GM21619 (cell line): ENCODE results near the gene SLC26A3.
"Not testable (repeated sequence)": the region's sequence is repeated elsewhere in the genome, so short reads cannot be mapped to it uniquely, and the experiment has no call there.

ENCODE experiments used
- ATAC-seq: cut with Tn5 transposase; IDR thresholded peaks from one replicate; pipeline ENCODE4 v1.9.1; 2021; ENCODE audit not compliant: unreplicated experiment

SLC26A3 gene

DNA sequence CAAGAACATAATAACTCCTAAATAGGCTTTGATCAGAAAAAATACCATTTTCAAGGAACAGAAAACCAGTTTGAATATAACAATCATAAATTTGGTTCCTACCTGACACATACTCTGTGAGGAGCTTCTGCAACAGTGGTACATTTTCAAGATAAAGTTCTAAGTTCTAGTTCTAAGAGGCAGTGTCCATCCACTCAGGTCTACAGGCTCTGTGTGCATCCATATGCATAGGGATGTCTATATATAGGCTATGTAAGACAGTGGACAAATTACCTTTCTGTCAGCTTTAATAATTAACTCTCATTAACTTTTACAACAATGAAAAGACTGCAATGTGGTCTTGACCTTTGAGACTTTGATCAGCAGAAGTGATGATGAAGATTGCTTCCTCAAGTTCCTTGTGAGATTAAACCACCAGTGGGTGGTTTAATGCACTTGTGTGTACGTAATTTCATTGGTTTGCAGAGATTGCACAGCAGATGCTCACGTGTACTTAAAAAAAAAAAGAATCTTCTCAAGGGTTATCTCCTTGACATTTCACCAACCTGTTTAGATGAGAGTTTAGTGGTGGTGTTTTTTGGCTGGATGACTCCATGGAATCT, at the start of gene SLC26A3:
SLC26A3 (minus strand) TSS at position 215 of the 602 bp plus-strand sequence. CDS start 8,714 bp downstream, outside the sequence.
- ATAC-seq: no peak

- no peak for ATAC-seq
Measured at GRCh38 chr7:107850643-107851042, 47.6 kb upstream of the SLC26A3 start.

- ATAC-seq: no peak
Measured at GRCh38 chr7:107850216-107850615, 47.2 kb upstream of the SLC26A3 start.

DNA sequence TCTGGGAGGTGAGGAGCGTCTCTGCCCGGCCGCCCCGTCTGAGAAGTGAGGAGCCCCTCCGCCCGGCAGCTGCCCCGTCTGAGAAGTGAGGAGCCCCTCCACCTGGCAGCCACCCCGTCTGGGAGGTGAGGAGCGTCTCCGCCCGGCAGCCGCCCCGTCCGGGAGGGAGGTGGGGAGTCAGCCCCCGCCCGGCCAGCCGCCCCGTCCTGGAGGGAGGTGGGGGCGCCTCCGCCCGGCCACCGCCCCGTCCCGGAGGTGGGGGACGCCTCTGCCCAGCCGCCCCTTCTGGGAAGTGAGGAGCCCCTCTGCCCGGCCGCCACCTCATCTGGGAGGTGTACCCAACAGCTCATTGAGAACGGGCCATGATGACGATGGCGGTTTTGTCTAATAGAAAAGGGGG, 45.2 kb upstream of the SLC26A3 start:
- ATAC-seq: not testable (repeated sequence)

DNA sequence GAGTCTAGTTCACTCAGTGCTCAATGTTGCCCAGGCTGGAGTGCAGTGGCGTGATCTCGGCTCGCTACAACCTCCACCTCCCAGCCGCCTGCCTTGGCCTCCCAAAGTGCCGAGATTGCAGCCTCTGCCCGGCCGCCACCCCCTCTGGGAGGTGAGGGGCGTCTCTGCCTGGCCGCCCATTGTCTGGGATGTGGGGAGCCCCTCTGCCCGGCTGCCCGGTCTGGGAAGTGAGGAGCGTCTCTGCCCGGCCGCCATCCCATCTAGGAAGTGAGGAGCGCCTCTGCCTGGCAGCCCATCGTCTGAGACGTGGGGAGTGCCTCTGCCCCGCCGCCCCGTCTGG, 44.8 kb upstream of the SLC26A3 start:
- ATAC-seq: not testable (repeated sequence)

DNA sequence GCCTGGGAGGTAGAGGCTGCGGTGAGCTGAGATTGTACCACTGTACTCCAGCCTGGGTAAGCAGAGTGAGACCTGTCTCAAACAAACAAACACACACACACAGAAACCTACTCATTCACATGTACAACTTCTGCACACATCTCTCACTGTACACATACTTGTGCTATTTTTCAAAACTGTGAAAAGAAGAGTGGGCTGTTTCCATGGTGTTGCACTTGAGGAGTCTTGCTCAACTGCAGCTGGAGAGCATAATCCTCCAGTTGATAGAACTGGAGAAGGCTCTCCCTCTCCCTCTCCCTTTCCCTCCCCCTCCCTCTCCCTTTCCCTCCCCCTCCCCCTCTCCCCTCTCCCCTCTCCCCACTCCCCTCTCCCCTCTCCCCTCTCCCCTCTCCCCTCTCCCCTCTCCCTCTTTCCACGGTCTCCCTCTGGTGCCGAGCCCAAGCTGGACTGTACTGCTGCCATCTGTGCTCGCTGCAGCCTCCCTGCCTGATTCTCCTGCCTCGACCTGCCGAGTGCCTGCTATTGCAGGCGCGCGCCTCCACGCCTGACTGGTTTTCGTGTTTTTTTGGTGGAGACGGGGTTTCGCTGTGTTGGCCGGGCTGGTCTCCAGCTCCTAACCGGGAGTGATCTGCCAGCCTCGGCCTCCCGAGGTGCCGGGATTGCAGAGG, 44.3 kb upstream of the SLC26A3 start:
- ATAC-seq: no peak

- no peak for ATAC-seq
Measured at GRCh38 chr7:107846324-107846723, 43.3 kb upstream of the SLC26A3 start.

DNA sequence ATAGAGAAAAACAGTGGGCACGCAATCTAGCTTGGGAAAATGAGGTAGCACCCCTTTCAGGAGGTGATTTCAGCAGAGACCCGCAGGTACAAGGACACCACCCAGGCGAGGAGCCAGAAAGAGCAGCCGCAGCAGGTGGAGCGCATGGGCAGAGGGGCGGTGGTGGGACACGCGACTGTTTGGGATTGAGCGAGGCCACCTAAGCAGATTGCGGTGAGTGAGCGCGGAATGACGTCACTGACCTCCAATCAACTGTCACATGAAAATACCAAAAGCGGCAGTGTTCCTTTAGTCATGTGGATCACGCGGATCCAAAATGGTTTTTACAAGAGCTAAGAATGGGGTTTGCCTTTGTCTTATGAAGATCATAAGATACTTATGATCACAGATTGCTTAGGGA, 40.2 kb upstream of the SLC26A3 start:
- ATAC-seq: no peak

- ATAC-seq: no peak
Measured at GRCh38 chr7:107842213-107842612, 39.2 kb upstream of the SLC26A3 start.

DNA sequence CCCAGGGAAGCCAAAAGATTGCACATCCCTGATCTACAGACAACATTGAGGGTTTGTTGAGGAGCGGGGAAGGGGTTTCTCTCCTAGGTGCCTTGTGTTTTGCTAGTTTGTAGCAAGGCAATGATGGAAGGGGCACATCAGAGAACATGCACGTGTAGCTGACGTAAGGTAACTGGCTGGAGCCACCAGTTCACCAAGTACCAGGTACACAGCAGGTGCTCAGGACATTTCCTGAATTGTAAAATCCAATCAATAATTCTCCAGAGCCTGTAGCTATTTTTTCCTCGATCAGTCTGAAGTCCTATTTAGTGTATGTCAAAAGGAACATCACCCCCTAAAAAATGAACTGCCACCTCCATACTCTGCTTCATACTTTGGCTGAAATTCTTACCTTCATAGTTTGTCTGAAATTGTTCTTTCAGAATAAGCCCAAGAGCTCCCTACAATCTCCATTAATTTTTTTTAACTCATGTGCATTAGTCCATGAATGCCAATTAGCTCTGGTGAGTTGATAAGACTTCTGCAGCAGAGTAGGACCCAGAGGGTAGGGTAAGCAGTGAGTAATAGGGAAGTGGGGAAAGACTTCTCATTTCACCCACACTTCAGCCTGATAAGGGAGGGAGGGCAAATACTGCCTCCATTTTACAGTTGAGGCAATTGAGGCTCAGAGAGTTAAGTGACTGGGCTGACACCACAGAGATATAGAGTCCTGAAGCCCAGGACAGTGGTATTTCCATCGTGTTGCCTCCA, 36.0 kb upstream of the SLC26A3 start:
- no peak for ATAC-seq

DNA sequence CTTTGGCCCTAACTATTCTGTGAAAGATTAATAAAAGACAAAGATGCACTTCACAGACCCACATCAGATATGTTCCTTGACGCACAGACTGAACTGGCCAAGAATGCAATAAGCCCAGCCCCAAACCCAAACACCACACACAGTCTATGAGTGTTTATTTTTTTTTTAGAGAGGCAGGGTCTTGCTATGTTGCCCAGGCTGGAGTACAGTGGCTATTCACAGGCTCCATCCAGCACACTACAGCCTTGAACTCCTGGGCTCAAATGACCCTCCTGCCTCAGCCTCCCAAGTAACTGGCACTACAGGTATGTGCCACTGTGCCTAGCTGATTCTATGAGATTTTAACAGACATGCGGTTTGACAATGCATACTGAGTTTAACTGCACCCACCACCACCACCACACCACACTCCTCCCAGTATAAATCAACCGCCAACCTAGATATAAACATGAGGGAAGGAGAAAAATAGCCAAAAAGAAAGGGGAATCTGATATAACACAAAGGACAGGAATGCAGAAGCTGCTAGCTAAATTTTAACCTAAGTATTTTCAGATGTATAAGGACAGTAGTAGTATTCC, 35.1 kb upstream of the SLC26A3 start:
- ATAC-seq: no peak

DNA sequence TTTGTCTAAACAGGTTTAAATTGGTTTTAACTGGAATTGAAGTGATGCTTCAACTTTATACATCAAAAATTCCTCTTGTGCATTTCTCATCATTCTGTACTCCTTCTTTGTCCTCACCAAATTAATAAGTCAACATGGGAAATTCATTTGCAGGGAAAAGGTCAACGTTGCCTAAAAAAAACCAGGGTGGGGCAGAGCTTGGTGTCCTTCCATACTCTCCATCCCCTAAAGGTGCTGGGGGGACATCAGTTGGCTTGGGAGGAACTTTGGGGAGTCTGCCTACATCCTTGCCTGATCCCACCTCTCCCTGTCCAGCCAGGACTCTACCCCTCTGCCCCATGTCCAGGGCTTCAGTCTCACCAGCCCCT, 34.1 kb upstream of the SLC26A3 start:
- no peak for ATAC-seq

DNA sequence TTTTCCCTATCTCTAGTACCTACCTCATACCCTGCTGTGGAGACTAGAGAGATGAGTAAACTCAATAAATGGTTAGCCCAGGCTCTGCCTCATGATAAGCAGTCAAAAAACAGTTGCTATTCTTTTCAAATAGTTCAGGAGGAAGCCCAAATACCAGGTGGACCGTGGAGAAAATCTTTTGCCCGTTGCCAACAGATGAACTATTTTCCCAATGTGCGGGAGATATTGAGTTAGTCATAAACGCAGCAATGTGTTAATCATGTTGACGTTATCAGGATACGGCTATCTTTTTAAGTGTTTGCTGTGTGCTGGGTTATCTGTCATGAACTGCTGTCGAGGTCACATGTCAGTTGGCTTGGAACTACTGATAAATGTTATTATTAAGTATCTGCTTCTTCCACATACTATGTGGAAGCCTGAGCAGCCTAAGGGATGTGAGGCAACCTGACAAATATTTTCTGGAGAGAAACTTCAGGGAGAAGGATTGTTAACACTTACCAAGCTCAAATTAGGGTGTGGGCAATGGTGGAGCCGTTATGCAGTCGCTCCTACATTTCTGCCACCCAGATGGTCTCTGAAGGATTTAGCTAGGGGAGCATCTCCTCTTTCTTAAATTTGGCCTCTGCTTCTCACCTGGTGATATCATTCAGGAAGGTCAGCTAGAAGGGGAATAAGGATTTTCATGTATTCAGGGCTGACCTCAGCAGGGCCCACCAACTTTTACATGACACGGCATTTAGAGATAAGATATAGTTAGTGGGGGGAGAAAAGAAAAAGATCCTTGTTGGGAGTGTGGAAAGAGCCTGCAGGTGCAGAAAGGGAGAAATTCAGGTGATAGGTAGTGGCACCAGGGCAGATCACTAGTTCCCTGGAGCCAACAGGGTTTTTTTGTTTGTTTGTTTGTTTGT, 33.5 kb upstream of the SLC26A3 start:
- no peak for ATAC-seq

DNA sequence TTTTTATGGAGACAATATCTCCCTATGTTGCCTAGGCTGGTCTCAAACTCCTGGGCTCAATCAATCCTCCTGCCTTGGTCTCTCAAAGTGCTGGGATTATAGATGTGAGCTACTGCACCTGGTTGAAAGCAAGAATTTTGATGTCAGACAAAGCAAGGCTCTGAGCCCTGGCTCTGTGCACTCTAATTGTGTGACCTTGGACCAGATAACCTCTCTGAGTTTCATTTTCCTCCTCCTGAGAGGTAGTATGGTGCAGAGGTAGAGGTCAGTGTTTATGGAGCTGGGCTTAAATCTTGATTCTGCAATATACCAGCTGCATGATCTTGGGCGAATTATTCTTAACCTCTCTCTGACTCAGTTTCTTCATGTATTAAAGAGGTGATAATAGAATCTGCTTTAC, 31.4 kb upstream of the SLC26A3 start:
- no peak for ATAC-seq

- no peak for ATAC-seq
Measured at GRCh38 chr7:107833684-107834106, 30.7 kb upstream of the SLC26A3 start.

GRCh38 chr7:107830420-107830819, 27.4 kb upstream of the SLC26A3 start:
- no peak for ATAC-seq

GRCh38 chr7:107828540-107828939, 25.5 kb upstream of the SLC26A3 start:
- no peak for ATAC-seq

- ATAC-seq: no peak
Measured at GRCh38 chr7:107827501-107827900, 24.5 kb upstream of the SLC26A3 start.

- ATAC-seq: no peak
Measured at GRCh38 chr7:107826451-107826850, 23.4 kb upstream of the SLC26A3 start.

DNA sequence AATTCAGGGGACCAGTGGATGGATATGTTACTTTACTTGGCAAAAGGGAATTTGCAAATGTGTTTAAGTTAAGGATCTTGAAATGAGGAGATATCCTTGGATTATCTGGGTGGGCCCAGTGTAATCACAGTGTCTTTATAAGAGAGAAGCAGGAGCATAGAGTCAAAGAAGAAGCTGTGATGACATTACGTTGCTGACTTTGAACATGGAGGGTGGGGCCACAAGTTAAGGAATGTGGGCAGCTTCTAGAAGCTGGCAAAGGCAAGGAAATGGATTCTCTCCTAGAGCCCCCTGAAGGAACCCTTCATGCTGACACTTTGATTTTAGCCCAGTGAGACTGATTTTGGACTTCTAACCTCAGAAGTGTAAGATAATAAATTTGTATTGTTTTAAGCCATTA, 21.8 kb upstream of the SLC26A3 start:
- no peak for ATAC-seq

- no peak for ATAC-seq
Measured at GRCh38 chr7:107818622-107819021, 15.6 kb upstream of the SLC26A3 start.
